MM.1S (cell line): ENCODE measurements around the gene ITGB3.

Experiments
- EZH2 ChIP-seq: fragments of 300-600 bp; sonication (generic); optimal IDR thresholded peaks from 2 replicates; pipeline ENCODE3; 2017; ENCODE audit warnings: low read depth, mild to moderate bottlenecking, antibody characterized with exemption, low read length, mixed read lengths
- EZH2phosphoT487 ChIP-seq: fragments of 300-600 bp; sonication (generic); IDR thresholded peaks from 2 replicates; pipeline ENCODE4 v1.6.1; 2018; ENCODE audit warnings: antibody characterized with exemption, low read length
- TF ChIP-seq, protein P1 (sequence below): fragments of 300-600 bp; sonication (generic); IDR thresholded peaks from 2 replicates; pipeline ENCODE4 v1.5.1; 2016; ENCODE audit warnings: antibody characterized with exemption, low read length, mixed read lengths

DNA sequence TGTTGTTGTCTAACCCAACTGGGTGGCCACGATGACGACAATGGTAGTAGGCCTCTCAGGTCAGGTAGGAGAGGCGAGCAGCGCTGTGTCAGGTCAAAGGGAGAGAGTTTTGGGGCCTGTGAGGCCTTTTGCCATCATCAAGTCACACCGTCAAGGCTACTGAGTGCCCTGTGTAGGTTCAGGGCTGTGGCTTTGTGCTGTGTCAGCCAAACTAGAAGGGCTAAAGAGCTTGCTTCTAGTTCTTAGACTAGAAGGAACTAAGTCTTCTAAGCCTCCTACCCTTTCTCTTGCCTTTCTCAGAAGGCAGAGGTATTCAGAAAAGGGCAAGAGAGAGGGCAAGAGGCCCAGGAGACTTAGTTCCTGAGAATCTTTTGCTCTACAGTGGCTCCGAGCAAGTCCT, 45.1 kb downstream of the ITGB3 start:
- TF ChIP-seq, protein P1, sequence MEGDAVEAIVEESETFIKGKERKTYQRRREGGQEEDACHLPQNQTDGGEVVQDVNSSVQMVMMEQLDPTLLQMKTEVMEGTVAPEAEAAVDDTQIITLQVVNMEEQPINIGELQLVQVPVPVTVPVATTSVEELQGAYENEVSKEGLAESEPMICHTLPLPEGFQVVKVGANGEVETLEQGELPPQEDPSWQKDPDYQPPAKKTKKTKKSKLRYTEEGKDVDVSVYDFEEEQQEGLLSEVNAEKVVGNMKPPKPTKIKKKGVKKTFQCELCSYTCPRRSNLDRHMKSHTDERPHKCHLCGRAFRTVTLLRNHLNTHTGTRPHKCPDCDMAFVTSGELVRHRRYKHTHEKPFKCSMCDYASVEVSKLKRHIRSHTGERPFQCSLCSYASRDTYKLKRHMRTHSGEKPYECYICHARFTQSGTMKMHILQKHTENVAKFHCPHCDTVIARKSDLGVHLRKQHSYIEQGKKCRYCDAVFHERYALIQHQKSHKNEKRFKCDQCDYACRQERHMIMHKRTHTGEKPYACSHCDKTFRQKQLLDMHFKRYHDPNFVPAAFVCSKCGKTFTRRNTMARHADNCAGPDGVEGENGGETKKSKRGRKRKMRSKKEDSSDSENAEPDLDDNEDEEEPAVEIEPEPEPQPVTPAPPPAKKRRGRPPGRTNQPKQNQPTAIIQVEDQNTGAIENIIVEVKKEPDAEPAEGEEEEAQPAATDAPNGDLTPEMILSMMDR = no peak
- TF ChIP-seq EZH2phosphoT487 (no peak), EZH2 (no peak)
